HCT116 (cell line): ENCODE measurements around the gene SDF4. TPM values are rescaled to one million over a fixed set of nuclear protein-coding genes. Genes with fewer than 3 reads are reported as not detected.

ENCODE experiments used
- ATAC-seq: fragments of 200-7000 bp; cut with Tn5 transposase; 2 replicates; pipeline ENCODE4 v1.9.1; 2020; ENCODE audit warnings: mild to moderate bottlenecking, moderate library complexity
- BruUV-seq: library from RNA; stranded (reverse); fragments of 400-500 nt; replicated peaks from 2 replicates; lab custom pipeline; 2021; lab: Mats Ljungman, UMichigan
- CTCF ChIA-PET: fragments of 300-600 bp; sonication (Branson Sonifier 250); formaldehyde crosslinking; loops from one replicate; lab custom pipeline; 2021; ENCODE audit warnings: antibody characterized with exemption; lab: Charles Lee
- POLR2A ChIA-PET: fragments of 300-600, 350-600 bp; sonication (Branson Sonifier 250); formaldehyde crosslinking; loops from one replicate; lab custom pipeline; 2021; ENCODE audit warnings: antibody characterized with exemption; lab: Charles Lee
- RAD21 ChIA-PET, 2 experiments: fragments of 300-600 bp; sonication (Branson Sonifier 250); formaldehyde crosslinking; loops; one replicate each; lab custom pipeline; 2023; ENCODE audit warnings: low total read pairs in 2 of 2; ENCODE audit not compliant: uncharacterized antibody in 2 of 2, unreplicated experiment in 2 of 2, low non-redundant PET in 1 of 2; lab: Charles Lee
- DNase-seq: peaks from one replicate; pipeline ENCODE4 v3.0.0-alpha.2; 2010; ENCODE audit warnings: low read depth, low spot score
- H2AFZ ChIP-seq: fragments of 200-600 bp; shearing (Covaris generic), sonication (generic); 2 replicates; pipeline ENCODE4 v1.6.1; 2017; ENCODE audit warnings: low read depth, mixed run types, mixed read lengths, antibody characterized with exemption, low read length; ENCODE audit not compliant: poor library complexity, severe bottlenecking
- H3K27ac ChIP-seq: 2 replicates; pipeline ENCODE4 v1.5.1; 2012; ENCODE audit warnings: low read depth, low read length
- H3K27me3 ChIP-seq: fragments of 200-600 bp; sonication (generic); 2 replicates; pipeline ENCODE4 v1.6.1; 2016; ENCODE audit warnings: mixed run types, low read length, mixed read lengths; ENCODE audit not compliant: insufficient read depth
- H3K36me3 ChIP-seq, 2 experiments: fragments of 200-500 bp in 1 of 2; fragments of 200-600 bp in 1 of 2; sonication (Bioruptor generic) in 1 of 2; sonication (generic) in 1 of 2; 2 replicates each; pipeline versions ENCODE4 v1.5.1 to v1.6.1; 2014 to 2016; ENCODE audit warnings: low read length in 2 of 2, inconsistent platforms in 1 of 2, mixed read lengths in 1 of 2, mixed run types in 1 of 2; ENCODE audit not compliant: insufficient read depth in 2 of 2, control insufficient read depth in 1 of 2
- H3K4me1 ChIP-seq, 2 experiments: fragments of 200-600 bp in 1 of 2; sonication (generic) in 1 of 2; 2 replicates each; pipeline versions ENCODE4 v1.5.1 to v1.6.1; 2012 to 2017; ENCODE audit warnings: low read length in 2 of 2, inconsistent platforms in 1 of 2, mild to moderate bottlenecking in 1 of 2, mixed read lengths in 1 of 2, mixed run types in 1 of 2, moderate library complexity in 1 of 2; ENCODE audit not compliant: insufficient read depth in 2 of 2, control insufficient read depth in 1 of 2
- H3K4me2 ChIP-seq: fragments of 200-600 bp; sonication (generic); 2 replicates; pipeline ENCODE4 v1.6.1; 2017; ENCODE audit warnings: mixed run types, low read length, mixed read lengths
- H3K4me3 ChIP-seq, 2 experiments: fragments of 200-600 bp in 1 of 2; sonication (generic) in 1 of 2; replicated peaks in 1 of 2; 2 replicates each; pipeline ENCODE4 v1.5.1; 2011 to 2016; ENCODE audit warnings: low read length in 2 of 2, control low read depth in 1 of 2, low read depth in 1 of 2, mild to moderate bottlenecking in 1 of 2, mixed read lengths in 1 of 2, mixed run types in 1 of 2
- H3K79me2 ChIP-seq: fragments of 200-600 bp; sonication (generic); 2 replicates; pipeline ENCODE4 v1.6.1; 2017; ENCODE audit warnings: mild to moderate bottlenecking, mixed run types, low read length, moderate library complexity, mixed read lengths; ENCODE audit not compliant: insufficient read depth
- H3K9ac ChIP-seq: fragments of 200-600 bp; sonication (generic); 2 replicates; pipeline ENCODE4 v1.6.1; 2016; ENCODE audit warnings: low read length, mixed read lengths
- H3K9me2 ChIP-seq: fragments of 200-600 bp; sonication (generic), shearing (Covaris generic); 2 replicates; pipeline ENCODE4 v1.6.1; 2017; ENCODE audit warnings: mixed run types, mild to moderate bottlenecking, moderate library complexity; ENCODE audit not compliant: insufficient read depth
- H3K9me3 ChIP-seq, 2 experiments: fragments of 200-500 bp in 1 of 2; fragments of 200-600 bp in 1 of 2; sonication (Bioruptor generic) in 1 of 2; sonication (generic) in 1 of 2; 2 replicates each; pipeline ENCODE4 v1.6.1; 2014 to 2017; ENCODE audit warnings: low read length in 2 of 2, mixed read lengths in 2 of 2, inconsistent platforms in 1 of 2, low read depth in 1 of 2, mild to moderate bottlenecking in 1 of 2, mixed run types in 1 of 2, moderate library complexity in 1 of 2; ENCODE audit not compliant: control insufficient read depth in 1 of 2, insufficient read depth in 1 of 2
- H4K20me1 ChIP-seq: fragments of 200-600 bp; sonication (generic), shearing (Covaris generic); 2 replicates; pipeline ENCODE4 v1.6.1; 2017; ENCODE audit warnings: mixed run types, mild to moderate bottlenecking, moderate library complexity; ENCODE audit not compliant: insufficient read depth
- CBX3 ChIP-seq: IDR thresholded peaks from 2 replicates; pipeline ENCODE4 v1.6.1; 2012; ENCODE audit warnings: low read depth
- CEBPB ChIP-seq: IDR thresholded peaks from 2 replicates; pipeline ENCODE4 v1.6.1; 2012; ENCODE audit warnings: low read depth
- ELF1 ChIP-seq: IDR thresholded peaks from 2 replicates; pipeline ENCODE4 v1.6.1; 2012; ENCODE audit warnings: low read depth, borderline replicate concordance
- EZH2 ChIP-seq: fragments of 200-600 bp; sonication (generic); IDR thresholded peaks from 2 replicates; pipeline ENCODE4 v1.6.1; 2017; ENCODE audit warnings: antibody characterized with exemption, mixed run types
- EZH2phosphoT487 ChIP-seq: fragments of 200-600 bp; IDR thresholded peaks from 2 replicates; pipeline ENCODE4 v1.6.1; 2018; ENCODE audit warnings: antibody characterized with exemption, borderline replicate concordance
- FOSL1 ChIP-seq: IDR thresholded peaks from 2 replicates; pipeline ENCODE4 v1.6.1; 2012; ENCODE audit warnings: low read depth
- JUND ChIP-seq: IDR thresholded peaks from 2 replicates; pipeline ENCODE4 v1.6.1; 2012
- POLR2A ChIP-seq: IDR thresholded peaks from 2 replicates; pipeline ENCODE4 v1.7.0; 2011; ENCODE audit warnings: borderline replicate concordance; ENCODE audit not compliant: insufficient read depth, insufficient read length; ENCODE audit errors: extremely low read depth
- SIN3A ChIP-seq: IDR thresholded peaks from 2 replicates; pipeline ENCODE4 v1.6.1; 2012; ENCODE audit warnings: low read depth
- SP1 ChIP-seq: IDR thresholded peaks from 2 replicates; pipeline ENCODE4 v1.6.1; 2012; ENCODE audit warnings: low read depth
- SRF ChIP-seq: IDR thresholded peaks from 2 replicates; pipeline ENCODE4 v1.6.1; 2012; ENCODE audit warnings: low read depth
- YY1 ChIP-seq: IDR thresholded peaks from 2 replicates; pipeline ENCODE4 v1.6.1; 2011; ENCODE audit warnings: low read length, low read depth, moderate library complexity, mild to moderate bottlenecking; ENCODE audit not compliant: insufficient replicate concordance; ENCODE audit errors: extremely low read depth
- ZFX ChIP-seq: fragments of 450-650 bp; IDR thresholded peaks from 2 replicates; pipeline ENCODE4 v1.6.1; 2017
- intact Hi-C: fragments of 100-400 bp; cut with micrococcal nuclease; formaldehyde crosslinking; loops from 2 replicates; pipeline ENCODE4 v1.10.0; 2022
- total RNA-seq: library from RNA; stranded (reverse); gene quantifications from one replicate; pipeline ENCODE4 v1.2.1, GENCODE V29; 2021; ENCODE audit not compliant: unreplicated experiment
- TF ChIP-seq, protein P1 (sequence below): IDR thresholded peaks from 2 replicates; pipeline ENCODE4 v1.6.1; 2012; ENCODE audit warnings: low read depth
- TF ChIP-seq, protein P2 (sequence below): IDR thresholded peaks from 2 replicates; pipeline ENCODE4 v1.6.1; 2012
- TF ChIP-seq, protein P3 (sequence below): IDR thresholded peaks from 2 replicates; pipeline ENCODE4 v1.6.1; 2012
- TF ChIP-seq, protein P4 (sequence below), 3 experiments: fragments of 200-600 bp in 1 of 3; sonication (generic) in 1 of 3; IDR thresholded peaks in 2 of 3; conservative IDR thresholded peaks in 1 of 3; 2 replicates each; pipeline ENCODE4 v1.5.1; 2012 to 2017; ENCODE audit warnings: low read depth in 2 of 3, low read length in 2 of 3, antibody characterized with exemption in 1 of 3, borderline replicate concordance in 1 of 3, control low read depth in 1 of 3, mild to moderate bottlenecking in 1 of 3, mixed read lengths in 1 of 3, mixed run types in 1 of 3, moderate library complexity in 1 of 3; ENCODE audit not compliant: insufficient read depth in 1 of 3
- TF ChIP-seq, protein P5 (sequence below): IDR thresholded peaks from 2 replicates; pipeline ENCODE4 v1.6.1; 2011; ENCODE audit warnings: mild to moderate bottlenecking, low read length, moderate library complexity; ENCODE audit not compliant: insufficient replicate concordance; ENCODE audit errors: extremely low read depth

SDF4 gene
- total RNA-seq, 1 experiment from 2014 or later = 133 TPM

DNA sequence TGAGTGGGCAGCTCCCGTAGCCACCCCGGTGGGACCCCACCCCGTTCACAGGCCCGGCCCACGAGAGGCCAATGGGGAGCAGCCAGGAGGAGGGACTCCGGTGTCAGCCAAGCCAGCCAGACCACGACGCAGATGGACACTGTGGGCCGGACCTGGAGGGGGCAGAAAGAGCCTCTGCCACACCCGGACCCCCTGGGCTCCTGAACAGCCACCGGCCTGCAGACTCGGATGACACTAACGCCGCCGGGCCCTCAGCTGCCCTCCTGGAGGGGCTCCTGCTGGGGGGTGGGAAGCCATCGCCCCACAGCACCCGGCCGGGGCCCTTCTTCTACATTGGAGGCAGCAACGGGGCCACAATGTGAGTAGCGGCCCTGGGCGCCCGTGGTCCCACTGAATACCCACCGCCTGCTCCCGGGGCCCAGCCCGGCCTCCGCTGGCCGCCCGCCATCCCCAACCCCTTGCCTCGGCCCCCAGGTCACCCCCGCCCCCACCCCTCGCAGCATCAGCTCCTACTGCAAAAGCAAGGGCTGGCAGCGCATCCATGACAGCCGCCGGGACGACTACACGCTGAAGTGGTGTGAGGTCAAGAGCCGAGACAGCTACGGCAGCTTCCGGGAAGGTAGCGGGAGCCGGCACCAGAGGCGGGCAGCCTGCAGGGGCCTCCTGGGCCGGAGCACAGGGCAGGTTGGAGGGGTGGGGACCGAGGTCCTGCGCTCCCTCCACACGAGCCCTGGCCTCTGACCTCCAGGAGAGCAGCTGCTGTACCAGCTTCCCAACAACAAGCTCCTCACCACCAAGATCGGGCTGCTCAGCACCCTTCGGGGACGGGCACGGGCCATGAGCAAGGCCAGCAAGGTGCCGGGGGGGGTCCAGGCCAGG, 51.6 kb downstream of the SDF4 start:
- ATAC-seq = no peak
- no TSS peak for BruUV-seq
- no peaks in the 10 kb centered on the region for H3K9me2 ChIP-seq
- no peaks in the 10 kb centered on the region for H3K36me3 ChIP-seq
- H3K4me1 ChIP-seq = peaks cover 2 to 9% of the 10 kb centered on the region in 2 experiments; a peak in 1 of 4 replicates
- no peak overlapping the region for H3K4me3 ChIP-seq
- no peak overlapping the region for H3K27ac ChIP-seq
- intact Hi-C loops = no loop called here
- no peak overlapping the region for H3K9ac ChIP-seq
- H3K79me2 ChIP-seq = no peaks in the 10 kb centered on the region
- ChIA-PET RAD21 (no interaction called here), CTCF (no interaction called here), POLR2A (no interaction called here)
- H4K20me1 ChIP-seq = no peaks in the 10 kb centered on the region
- no peak overlapping the region for H3K4me2 ChIP-seq
- no peak for DNase-seq
- no peaks in the 10 kb centered on the region for H3K27me3 ChIP-seq
- no peaks in the 10 kb centered on the region for H3K9me3 ChIP-seq
- no peak overlapping the region for H2AFZ ChIP-seq
- TF ChIP-seq YY1 (no peak), FOSL1 (no peak), CBX3 (no peak), JUND (no peak), ELF1 (no peak), SRF (no peak), ZFX (no peak), CEBPB (no peak), SP1 (no peak), POLR2A (no peak), EZH2phosphoT487 (no peak), EZH2 (no peak), SIN3A (no peak)
- TF ChIP-seq, protein P1, sequence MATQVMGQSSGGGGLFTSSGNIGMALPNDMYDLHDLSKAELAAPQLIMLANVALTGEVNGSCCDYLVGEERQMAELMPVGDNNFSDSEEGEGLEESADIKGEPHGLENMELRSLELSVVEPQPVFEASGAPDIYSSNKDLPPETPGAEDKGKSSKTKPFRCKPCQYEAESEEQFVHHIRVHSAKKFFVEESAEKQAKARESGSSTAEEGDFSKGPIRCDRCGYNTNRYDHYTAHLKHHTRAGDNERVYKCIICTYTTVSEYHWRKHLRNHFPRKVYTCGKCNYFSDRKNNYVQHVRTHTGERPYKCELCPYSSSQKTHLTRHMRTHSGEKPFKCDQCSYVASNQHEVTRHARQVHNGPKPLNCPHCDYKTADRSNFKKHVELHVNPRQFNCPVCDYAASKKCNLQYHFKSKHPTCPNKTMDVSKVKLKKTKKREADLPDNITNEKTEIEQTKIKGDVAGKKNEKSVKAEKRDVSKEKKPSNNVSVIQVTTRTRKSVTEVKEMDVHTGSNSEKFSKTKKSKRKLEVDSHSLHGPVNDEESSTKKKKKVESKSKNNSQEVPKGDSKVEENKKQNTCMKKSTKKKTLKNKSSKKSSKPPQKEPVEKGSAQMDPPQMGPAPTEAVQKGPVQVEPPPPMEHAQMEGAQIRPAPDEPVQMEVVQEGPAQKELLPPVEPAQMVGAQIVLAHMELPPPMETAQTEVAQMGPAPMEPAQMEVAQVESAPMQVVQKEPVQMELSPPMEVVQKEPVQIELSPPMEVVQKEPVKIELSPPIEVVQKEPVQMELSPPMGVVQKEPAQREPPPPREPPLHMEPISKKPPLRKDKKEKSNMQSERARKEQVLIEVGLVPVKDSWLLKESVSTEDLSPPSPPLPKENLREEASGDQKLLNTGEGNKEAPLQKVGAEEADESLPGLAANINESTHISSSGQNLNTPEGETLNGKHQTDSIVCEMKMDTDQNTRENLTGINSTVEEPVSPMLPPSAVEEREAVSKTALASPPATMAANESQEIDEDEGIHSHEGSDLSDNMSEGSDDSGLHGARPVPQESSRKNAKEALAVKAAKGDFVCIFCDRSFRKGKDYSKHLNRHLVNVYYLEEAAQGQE = no peak
- TF ChIP-seq, protein P2, sequence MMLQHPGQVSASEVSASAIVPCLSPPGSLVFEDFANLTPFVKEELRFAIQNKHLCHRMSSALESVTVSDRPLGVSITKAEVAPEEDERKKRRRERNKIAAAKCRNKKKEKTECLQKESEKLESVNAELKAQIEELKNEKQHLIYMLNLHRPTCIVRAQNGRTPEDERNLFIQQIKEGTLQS = no peak
- TF ChIP-seq, protein P3, sequence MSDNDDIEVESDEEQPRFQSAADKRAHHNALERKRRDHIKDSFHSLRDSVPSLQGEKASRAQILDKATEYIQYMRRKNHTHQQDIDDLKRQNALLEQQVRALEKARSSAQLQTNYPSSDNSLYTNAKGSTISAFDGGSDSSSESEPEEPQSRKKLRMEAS = no peak
- TF ChIP-seq, protein P4, sequence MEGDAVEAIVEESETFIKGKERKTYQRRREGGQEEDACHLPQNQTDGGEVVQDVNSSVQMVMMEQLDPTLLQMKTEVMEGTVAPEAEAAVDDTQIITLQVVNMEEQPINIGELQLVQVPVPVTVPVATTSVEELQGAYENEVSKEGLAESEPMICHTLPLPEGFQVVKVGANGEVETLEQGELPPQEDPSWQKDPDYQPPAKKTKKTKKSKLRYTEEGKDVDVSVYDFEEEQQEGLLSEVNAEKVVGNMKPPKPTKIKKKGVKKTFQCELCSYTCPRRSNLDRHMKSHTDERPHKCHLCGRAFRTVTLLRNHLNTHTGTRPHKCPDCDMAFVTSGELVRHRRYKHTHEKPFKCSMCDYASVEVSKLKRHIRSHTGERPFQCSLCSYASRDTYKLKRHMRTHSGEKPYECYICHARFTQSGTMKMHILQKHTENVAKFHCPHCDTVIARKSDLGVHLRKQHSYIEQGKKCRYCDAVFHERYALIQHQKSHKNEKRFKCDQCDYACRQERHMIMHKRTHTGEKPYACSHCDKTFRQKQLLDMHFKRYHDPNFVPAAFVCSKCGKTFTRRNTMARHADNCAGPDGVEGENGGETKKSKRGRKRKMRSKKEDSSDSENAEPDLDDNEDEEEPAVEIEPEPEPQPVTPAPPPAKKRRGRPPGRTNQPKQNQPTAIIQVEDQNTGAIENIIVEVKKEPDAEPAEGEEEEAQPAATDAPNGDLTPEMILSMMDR (IDR thresholded peaks at IDR 0.05 in 2 of 3, conservative IDR thresholded peaks at IDR 0.05 in 1 of 3; ENCODE audit: borderline replicate concordance in 1 of 3, insufficient read depth in 1 of 3, low read depth in 2 of 3, low read length in 2 of 3) = no peak
- TF ChIP-seq, protein P5, sequence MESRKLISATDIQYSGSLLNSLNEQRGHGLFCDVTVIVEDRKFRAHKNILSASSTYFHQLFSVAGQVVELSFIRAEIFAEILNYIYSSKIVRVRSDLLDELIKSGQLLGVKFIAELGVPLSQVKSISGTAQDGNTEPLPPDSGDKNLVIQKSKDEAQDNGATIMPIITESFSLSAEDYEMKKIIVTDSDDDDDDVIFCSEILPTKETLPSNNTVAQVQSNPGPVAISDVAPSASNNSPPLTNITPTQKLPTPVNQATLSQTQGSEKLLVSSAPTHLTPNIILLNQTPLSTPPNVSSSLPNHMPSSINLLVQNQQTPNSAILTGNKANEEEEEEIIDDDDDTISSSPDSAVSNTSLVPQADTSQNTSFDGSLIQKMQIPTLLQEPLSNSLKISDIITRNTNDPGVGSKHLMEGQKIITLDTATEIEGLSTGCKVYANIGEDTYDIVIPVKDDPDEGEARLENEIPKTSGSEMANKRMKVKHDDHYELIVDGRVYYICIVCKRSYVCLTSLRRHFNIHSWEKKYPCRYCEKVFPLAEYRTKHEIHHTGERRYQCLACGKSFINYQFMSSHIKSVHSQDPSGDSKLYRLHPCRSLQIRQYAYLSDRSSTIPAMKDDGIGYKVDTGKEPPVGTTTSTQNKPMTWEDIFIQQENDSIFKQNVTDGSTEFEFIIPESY = no peak
